Trophoblast cell (in vitro differentiated cells and primary cell): ENCODE data around the gene NSMCE3. TPM values are rescaled to one million over a fixed set of nuclear protein-coding genes. Genes with fewer than 3 reads are reported as not detected.
A peak's percentile ranks its signal among the peaks of the same experiment; 100 is the strongest.

Experiments used
- DNase-seq, 2 donors: peaks; one replicate each; pipeline ENCODE4 v3.0.0-alpha.2; 2016
- H2AFZ ChIP-seq: 2 replicates; pipeline ENCODE4 v1.6.1; 2013; ENCODE audit warnings: low read length, moderate library complexity, mild to moderate bottlenecking; ENCODE audit not compliant: insufficient read depth, poor library complexity
- H2AK5ac ChIP-seq: 2 replicates; pipeline ENCODE4 v1.6.1; 2013; ENCODE audit warnings: mild to moderate bottlenecking, low read length
- H2BK120ac ChIP-seq: 2 replicates; pipeline ENCODE4 v1.6.1; 2013; ENCODE audit warnings: low read length, mild to moderate bottlenecking, moderate library complexity; ENCODE audit not compliant: insufficient read depth, poor library complexity
- H2BK12ac ChIP-seq: 2 replicates; pipeline ENCODE4 v1.6.1; 2013; ENCODE audit warnings: mild to moderate bottlenecking, low read length, moderate library complexity
- H2BK5ac ChIP-seq: 2 replicates; pipeline ENCODE4 v1.6.1; 2013; ENCODE audit warnings: low read length, low read depth, moderate library complexity, mild to moderate bottlenecking; ENCODE audit not compliant: poor library complexity
- H3K14ac ChIP-seq: 2 replicates; pipeline ENCODE4 v1.6.1; 2013; ENCODE audit warnings: mild to moderate bottlenecking, low read length
- H3K18ac ChIP-seq: 2 replicates; pipeline ENCODE4 v1.6.1; 2013; ENCODE audit warnings: mild to moderate bottlenecking, low read length
- H3K23ac ChIP-seq: 2 replicates; pipeline ENCODE4 v1.6.1; 2013; ENCODE audit warnings: low read length
- H3K27ac ChIP-seq: 2 replicates; pipeline ENCODE4 v1.5.1; 2013; ENCODE audit warnings: low read depth, mild to moderate bottlenecking, inconsistent platforms, low read length, moderate library complexity
- H3K27me3 ChIP-seq: 2 replicates; pipeline ENCODE4 v1.6.1; 2013; ENCODE audit warnings: inconsistent platforms, mild to moderate bottlenecking, low read length, moderate library complexity; ENCODE audit not compliant: insufficient read depth
- H3K36me3 ChIP-seq, 2 experiments: 1 replicate in 1 of 2; 2 replicates in 1 of 2; pipeline ENCODE4 v1.6.1; 2013; ENCODE audit warnings: low read length in 2 of 2, mild to moderate bottlenecking in 2 of 2, moderate library complexity in 1 of 2; ENCODE audit not compliant: insufficient read depth in 2 of 2, control insufficient read depth in 1 of 2
- H3K4ac ChIP-seq: 2 replicates; pipeline ENCODE4 v1.6.1; 2013; ENCODE audit warnings: low read depth, mild to moderate bottlenecking, low read length, moderate library complexity
- H3K4me1 ChIP-seq, 2 experiments: 1 replicate in 1 of 2; 2 replicates in 1 of 2; pipeline ENCODE4 v1.6.1; 2013; ENCODE audit warnings: low read length in 2 of 2, mild to moderate bottlenecking in 2 of 2, moderate library complexity in 1 of 2; ENCODE audit not compliant: insufficient read depth in 2 of 2, control insufficient read depth in 1 of 2
- H3K4me2 ChIP-seq: 2 replicates; pipeline ENCODE4 v1.6.1; 2013; ENCODE audit warnings: inconsistent platforms, mild to moderate bottlenecking, low read length, moderate library complexity
- H3K4me3 ChIP-seq: 2 replicates; pipeline ENCODE4 v1.5.1; 2013; ENCODE audit warnings: mild to moderate bottlenecking, low read depth, low read length, inconsistent platforms
- H3K79me1 ChIP-seq: one replicate; pipeline ENCODE4 v1.6.1; 2013; ENCODE audit warnings: low read length
- H3K79me2 ChIP-seq: 2 replicates; pipeline ENCODE4 v1.6.1; 2013; ENCODE audit warnings: low read length, mild to moderate bottlenecking; ENCODE audit not compliant: control insufficient read depth, insufficient read depth, poor library complexity
- H3K9ac ChIP-seq: 2 replicates; pipeline ENCODE4 v1.6.1; 2013; ENCODE audit warnings: mild to moderate bottlenecking, low read length
- H3K9me3 ChIP-seq: 2 replicates; pipeline ENCODE4 v1.6.1; 2013; ENCODE audit warnings: low read depth, mild to moderate bottlenecking, control low read depth, inconsistent platforms, low read length; ENCODE audit not compliant: insufficient read depth
- H4K12ac ChIP-seq: 2 replicates; pipeline ENCODE4 v1.6.1; 2013; ENCODE audit warnings: low read depth, mild to moderate bottlenecking, low read length, moderate library complexity
- H4K8ac ChIP-seq: 2 replicates; pipeline ENCODE4 v1.6.1; 2013; ENCODE audit warnings: low read depth, mild to moderate bottlenecking, low read length, moderate library complexity
- H4K91ac ChIP-seq: one replicate; pipeline ENCODE4 v1.6.1; 2013; ENCODE audit warnings: low read depth, mild to moderate bottlenecking, low read length, moderate library complexity
- WGBS: extraction: QIAGEN DNeasy Blood & Tissue Kit; methylation state at CpG from one replicate; pipeline ENCODE4 v1.1.7; 2013; ENCODE audit warnings: missing lambda C conversion rate; ENCODE audit not compliant: insufficient read length, insufficient coverage; ENCODE audit errors: extremely low coverage; 5-methylcytosine and 5-hydroxymethylcytosine counted together
- polyA plus RNA-seq: library from polyadenylated mRNA; stranded (reverse); fragments of 200-250 nt; gene quantifications from 2 replicates; pipeline ENCODE4 v1.2.3, GENCODE V29; 2013

NSMCE3 gene
- 5.7 and 6.0 TPM in 2 replicates for polyA plus RNA-seq

- DNase-seq, result peak; percentile 84 to 95
- no CpG with 5 or more reads among the region's 68 CpGs for WGBS
These were observed at the start of gene NSMCE3 for GRCh38 chr15:29269485-29270168. TSS of gene NSMCE3 (minus strand) at chr15:29269822. CDS start at chr15:29269705, 117 bp downstream.

GRCh38 chr15:29316422-29316821, 46.8 kb upstream of the NSMCE3 start:
- H3K27me3 ChIP-seq, result no peaks in the 10 kb centered on the region
- H2AK5ac ChIP-seq, result no peak overlapping the region
- H3K4me1 ChIP-seq, result no peaks in the 10 kb centered on the region
- no peak overlapping the region for H3K4ac ChIP-seq
- no peaks in the 10 kb centered on the region for H3K9me3 ChIP-seq
- H2BK120ac ChIP-seq, result no peak overlapping the region
- no peaks in the 10 kb centered on the region for H3K79me1 ChIP-seq
- H3K4me3 ChIP-seq, result no peak overlapping the region
- H4K12ac ChIP-seq, result no peak overlapping the region
- no peak overlapping the region for H3K27ac ChIP-seq
- H3K36me3 ChIP-seq, result no peaks in the 10 kb centered on the region
- WGBS, result no CpG with 5 or more reads among the region's 3 CpGs
- no peak for DNase-seq
- no peak overlapping the region for H2BK12ac ChIP-seq
- H3K79me2 ChIP-seq, result no peaks in the 10 kb centered on the region
- no peak overlapping the region for H4K8ac ChIP-seq
- H4K91ac ChIP-seq, result no peak overlapping the region
- H2BK5ac ChIP-seq, result no peak overlapping the region
- H3K9ac ChIP-seq, result no peak overlapping the region
- H3K4me2 ChIP-seq, result no peak overlapping the region
- H3K23ac ChIP-seq, result no peak overlapping the region
- H2AFZ ChIP-seq, result no peak overlapping the region
- H3K18ac ChIP-seq, result no peak overlapping the region
- no peak overlapping the region for H3K14ac ChIP-seq

More at GRCh38 chr15:29269485-29270168, at the start of gene NSMCE3:
- H3K4me3 ChIP-seq, result peak within 1 kb of the TSS; percentile 81
- H3K9me3 ChIP-seq, result no peaks in the 10 kb centered on the region
- peak within 1 kb of the TSS; percentile 72 for H3K9ac ChIP-seq
- no peak within 1 kb of the TSS for H2BK120ac ChIP-seq
- peak within 1 kb of the TSS; percentile 86 for H4K8ac ChIP-seq
- peak within 1 kb of the TSS; percentile 72 for H3K18ac ChIP-seq
- H3K79me2 ChIP-seq, result no peaks in the 10 kb centered on the region
- no peak within 1 kb of the TSS for H3K23ac ChIP-seq
- H3K14ac ChIP-seq, result peak within 1 kb of the TSS; percentile 53
- H3K27ac ChIP-seq, result no peak within 1 kb of the TSS
- H2AFZ ChIP-seq, result peak within 1 kb of the TSS; percentile 83
- peak within 1 kb of the TSS; percentile 61 for H4K91ac ChIP-seq
- H3K4me1 ChIP-seq, result peaks cover 3% of the 10 kb centered on the region in 2 experiments
- peak within 1 kb of the TSS; percentile 77 for H4K12ac ChIP-seq
- peak within 1 kb of the TSS; percentile 90 for H3K4me2 ChIP-seq
- peaks cover 4% of the 10 kb centered on the region for H3K79me1 ChIP-seq
- no peaks in the 10 kb centered on the region for H3K27me3 ChIP-seq
- no peaks in the 10 kb centered on the region for H3K36me3 ChIP-seq
- H2BK5ac ChIP-seq, result peak within 1 kb of the TSS; percentile 56
- H2AK5ac ChIP-seq, result no peak within 1 kb of the TSS
- H3K4ac ChIP-seq, result no peak within 1 kb of the TSS
- H2BK12ac ChIP-seq, result no peak within 1 kb of the TSS

- no peaks in the 10 kb centered on the region for H3K36me3 ChIP-seq
- H3K14ac ChIP-seq, result no peak overlapping the region
- no peaks in the 10 kb centered on the region for H3K27me3 ChIP-seq
- H3K9me3 ChIP-seq, result no peaks in the 10 kb centered on the region
- no peak overlapping the region for H3K4me2 ChIP-seq
- H4K8ac ChIP-seq, result no peak overlapping the region
- no peak overlapping the region for H2AFZ ChIP-seq
- H2BK5ac ChIP-seq, result no peak overlapping the region
- no peaks in the 10 kb centered on the region for H3K79me2 ChIP-seq
- H2BK12ac ChIP-seq, result no peak overlapping the region
- H3K4me1 ChIP-seq, result no peaks in the 10 kb centered on the region
- no CpG with 5 or more reads among the region's 2 CpGs for WGBS
- H2BK120ac ChIP-seq, result no peak overlapping the region
- no peak overlapping the region for H4K91ac ChIP-seq
- H3K4me3 ChIP-seq, result no peak overlapping the region
- no peak overlapping the region for H3K18ac ChIP-seq
- H3K23ac ChIP-seq, result no peak overlapping the region
- no peak for DNase-seq
- H3K79me1 ChIP-seq, result no peaks in the 10 kb centered on the region
- no peak overlapping the region for H3K27ac ChIP-seq
- H3K4ac ChIP-seq, result no peak overlapping the region
- H2AK5ac ChIP-seq, result no peak overlapping the region
- H4K12ac ChIP-seq, result no peak overlapping the region
- no peak overlapping the region for H3K9ac ChIP-seq
These were observed 42.8 kb upstream of the NSMCE3 start for GRCh38 chr15:29312387-29312786.

GRCh38 chr15:29311696-29312095, 42.1 kb upstream of the NSMCE3 start:
- H3K4me1 ChIP-seq, result no peaks in the 10 kb centered on the region
- H3K9ac ChIP-seq, result no peak overlapping the region
- no peak overlapping the region for H2AK5ac ChIP-seq
- no peaks in the 10 kb centered on the region for H3K27me3 ChIP-seq
- no peak overlapping the region for H3K14ac ChIP-seq
- H3K79me1 ChIP-seq, result no peaks in the 10 kb centered on the region
- H3K27ac ChIP-seq, result no peak overlapping the region
- no peak overlapping the region for H2AFZ ChIP-seq
- H3K4ac ChIP-seq, result no peak overlapping the region
- no peak overlapping the region for H2BK5ac ChIP-seq
- no peak overlapping the region for H3K18ac ChIP-seq
- no peaks in the 10 kb centered on the region for H3K79me2 ChIP-seq
- H2BK12ac ChIP-seq, result no peak overlapping the region
- H4K91ac ChIP-seq, result no peak overlapping the region
- H3K23ac ChIP-seq, result no peak overlapping the region
- H3K4me3 ChIP-seq, result no peak overlapping the region
- DNase-seq, result no peak
- H3K4me2 ChIP-seq, result no peak overlapping the region
- H3K9me3 ChIP-seq, result no peaks in the 10 kb centered on the region
- H4K8ac ChIP-seq, result no peak overlapping the region
- H4K12ac ChIP-seq, result no peak overlapping the region
- no peaks in the 10 kb centered on the region for H3K36me3 ChIP-seq
- no peak overlapping the region for H2BK120ac ChIP-seq
